ENCODE data around the gene DHDDS.

The DHDDS gene

GRCh38 chr1:26477446-26478152, 45.5 kb downstream of the DHDDS start:
- TF ChIP-seq Cebpa-rat (IDR thresholded peaks at IDR 0.05): no peak
- no peak overlapping the region for H3K9ac ChIP-seq
- H3K4me3 ChIP-seq: no peak overlapping the region
- H3K4me1 ChIP-seq: peaks cover 17 to 63% (median 37%) of the 10 kb centered on the region in 10 experiments
- H3K36me3 ChIP-seq: peaks cover 51 to 90% (median 71%) of the 10 kb centered on the region in 11 experiments
- H3K9me3 ChIP-seq (replicated peaks in 1 of 11): no peaks in the 10 kb centered on the region
- H4K20me1 ChIP-seq: peaks cover 17 to 56% (median 38%) of the 10 kb centered on the region in 11 experiments; a peak in 20 of 22 replicates
- H3K27me3 ChIP-seq: no peaks in the 10 kb centered on the region
- H3K4me2 ChIP-seq: peak overlapping the region in 1 of 11 experiments; percentile 24; a peak in 2 of 22 replicates
- no peak overlapping the region for H3K27ac ChIP-seq

GRCh38 chr1:26478159-26478558, 46.0 kb downstream of the DHDDS start:
- Histone ChIP-seq H3K9ac (no peak overlapping the region), H3K36me3 (peaks cover 51 to 89% (median 69%) of the 10 kb centered on the region in 11 experiments), H3K9me3 (replicated peaks in 1 of 11) (no peaks in the 10 kb centered on the region), H3K27me3 (no peaks in the 10 kb centered on the region), H3K27ac (no peak overlapping the region), H3K4me3 (no peak overlapping the region), H3K4me1 (peaks cover 17 to 63% (median 37%) of the 10 kb centered on the region in 10 experiments), H4K20me1 (peaks cover 15 to 54% (median 36%) of the 10 kb centered on the region in 11 experiments; a peak in 20 of 22 replicates), H3K4me2 (no peak overlapping the region)
- TF ChIP-seq Cebpa-rat (IDR thresholded peaks at IDR 0.05): no peak

- Histone ChIP-seq H3K4me3 (no peak overlapping the region), H3K4me2 (no peak overlapping the region), H3K4me1 (peaks cover 10 to 57% (median 29%) of the 10 kb centered on the region in 10 experiments), H3K9ac (no peak overlapping the region), H3K36me3 (peaks cover 45 to 81% (median 61%) of the 10 kb centered on the region in 11 experiments), H3K9me3 (replicated peaks in 1 of 11) (no peaks in the 10 kb centered on the region), H3K27ac (no peak overlapping the region), H3K27me3 (no peaks in the 10 kb centered on the region), H4K20me1 (peaks cover 7 to 46% (median 28%) of the 10 kb centered on the region in 11 experiments; a peak in 19 of 22 replicates)
- TF ChIP-seq Cebpa-rat (IDR thresholded peaks at IDR 0.05): no peak
Measured at GRCh38 chr1:26478988-26479387, 46.9 kb downstream of the DHDDS start.

GRCh38 chr1:26482921-26483320, 50.8 kb downstream of the DHDDS start:
- H3K4me3 ChIP-seq: no peak overlapping the region
- H3K36me3 ChIP-seq: peaks cover 12 to 47% (median 28%) of the 10 kb centered on the region in 11 experiments
- 0 out of 22 replicates have a peak overlapping the region, but pooled peaks of 1 of the 11 experiments have one; percentile 4 for H3K27ac ChIP-seq
- no peaks in the 10 kb centered on the region for H3K27me3 ChIP-seq
- H3K4me1 ChIP-seq: peaks cover 0 to 27% (median 17%) of the 10 kb centered on the region in 10 experiments; a peak in 17 of 20 replicates
- H4K20me1 ChIP-seq: peaks cover 0 to 11% (median 0%) of the 10 kb centered on the region in 11 experiments; a peak in 3 of 22 replicates
- no peak overlapping the region for H3K4me2 ChIP-seq
- H3K9me3 ChIP-seq (replicated peaks in 1 of 11): no peaks in the 10 kb centered on the region
- no peak overlapping the region for H3K9ac ChIP-seq
- TF ChIP-seq Cebpa-rat (IDR thresholded peaks at IDR 0.05): no peak

- no peaks in the 10 kb centered on the region for H3K9me3 ChIP-seq (replicated peaks in 1 of 11)
- H3K4me3 ChIP-seq: no peak overlapping the region
- H3K4me1 ChIP-seq: peaks cover 0 to 27% (median 17%) of the 10 kb centered on the region in 10 experiments; a peak in 17 of 20 replicates
Measured at GRCh38 chr1:26483980-26484379, 51.9 kb downstream of the DHDDS start.

GRCh38 chr1:26490155-26490554, 58.0 kb downstream of the DHDDS start:
- H3K27ac ChIP-seq: no peak overlapping the region
- H4K20me1 ChIP-seq: no peaks in the 10 kb centered on the region
- no peak for TF ChIP-seq Cebpa-rat (IDR thresholded peaks at IDR 0.05)
- H3K4me3 ChIP-seq: no peak overlapping the region
- no peak overlapping the region for H3K4me2 ChIP-seq
- H3K36me3 ChIP-seq: no peaks in the 10 kb centered on the region
- H3K9ac ChIP-seq: no peak overlapping the region
- H3K27me3 ChIP-seq: no peaks in the 10 kb centered on the region
- H3K9me3 ChIP-seq (replicated peaks in 1 of 11): no peaks in the 10 kb centered on the region
- H3K4me1 ChIP-seq: peaks cover 0 to 29% (median 4%) of the 10 kb centered on the region in 10 experiments; a peak in 9 of 20 replicates

More at GRCh38 chr1:26483980-26484379, 51.9 kb downstream of the DHDDS start:
- Histone ChIP-seq H3K27ac (no peak overlapping the region), H3K9ac (no peak overlapping the region), H3K36me3 (peaks cover 7 to 38% (median 22%) of the 10 kb centered on the region in 11 experiments; a peak in 20 of 22 replicates), H3K27me3 (no peaks in the 10 kb centered on the region), H4K20me1 (peaks cover 0 to 10% (median 0%) of the 10 kb centered on the region in 11 experiments; a peak in 2 of 22 replicates), H3K4me2 (no peak overlapping the region)
- no peak for TF ChIP-seq Cebpa-rat (IDR thresholded peaks at IDR 0.05)

GRCh38 chr1:26493267-26493666, 61.1 kb downstream of the DHDDS start:
- Histone ChIP-seq H3K9ac (no peak overlapping the region), H3K4me2 (peak overlapping the region in 4 of 11 experiments; percentile 2 to 54 (median 44); a peak in 6 of 22 replicates), H3K27ac (no peak overlapping the region), H3K4me1 (peaks cover 0 to 32% (median 13%) of the 10 kb centered on the region in 10 experiments; a peak in 16 of 20 replicates), H3K4me3 (no peak overlapping the region), H3K9me3 (replicated peaks in 1 of 11) (no peaks in the 10 kb centered on the region), H4K20me1 (no peaks in the 10 kb centered on the region), H3K36me3 (no peaks in the 10 kb centered on the region), H3K27me3 (no peaks in the 10 kb centered on the region)
- TF ChIP-seq Cebpa-rat (IDR thresholded peaks at IDR 0.05): no peak

- H4K20me1 ChIP-seq: peaks cover 0 to 5% (median 0%) of the 10 kb centered on the region in 11 experiments; a peak in 2 of 22 replicates
- H3K4me1 ChIP-seq: peaks cover 3 to 37% (median 16%) of the 10 kb centered on the region in 10 experiments; a peak in 19 of 20 replicates
- H3K9ac ChIP-seq: no peak overlapping the region
- H3K27ac ChIP-seq: no peak overlapping the region
- H3K36me3 ChIP-seq: no peaks in the 10 kb centered on the region
- no peak for TF ChIP-seq Cebpa-rat (IDR thresholded peaks at IDR 0.05)
- H3K27me3 ChIP-seq: no peaks in the 10 kb centered on the region
- no peak overlapping the region for H3K4me3 ChIP-seq
- no peaks in the 10 kb centered on the region for H3K9me3 ChIP-seq (replicated peaks in 1 of 11)
- H3K4me2 ChIP-seq: peak overlapping the region in 4 of 11 experiments; percentile 2 to 54 (median 44); a peak in 6 of 22 replicates
Measured at GRCh38 chr1:26493938-26494337, 61.8 kb downstream of the DHDDS start.

GRCh38 chr1:26496861-26497260, 64.7 kb downstream of the DHDDS start:
- no peak for TF ChIP-seq Cebpa-rat (IDR thresholded peaks at IDR 0.05)
- H3K9me3 ChIP-seq (replicated peaks in 1 of 11): no peaks in the 10 kb centered on the region
- no peak overlapping the region for H3K4me3 ChIP-seq
- H3K4me2 ChIP-seq: peak overlapping the region in 6 of 11 experiments; percentile 3 to 59 (median 32); a peak in 8 of 22 replicates
- H3K27ac ChIP-seq: no peak overlapping the region
- H3K27me3 ChIP-seq: no peaks in the 10 kb centered on the region
- H4K20me1 ChIP-seq: peaks cover 0 to 7% (median 0%) of the 10 kb centered on the region in 11 experiments; a peak in 2 of 22 replicates
- H3K9ac ChIP-seq: peak overlapping the region in 2 of 11 experiments; percentile 28 to 45; a peak in 1 of 22 replicates
- no peaks in the 10 kb centered on the region for H3K36me3 ChIP-seq
- H3K4me1 ChIP-seq: peaks cover 26 to 56% (median 39%) of the 10 kb centered on the region in 10 experiments
